Colonic mucosa (tissue), 4 donors: ENCODE measurements around the gene NUP85. TPM values are rescaled to one million over a fixed set of nuclear protein-coding genes. Genes with fewer than 3 reads are reported as not detected.

Source experiments
- DNase-seq: peaks from one replicate; pipeline ENCODE4 v3.0.0-alpha.2; 2020
- H3K27ac ChIP-seq: fragments of 200-600 bp; one replicate; pipeline ENCODE4 v1.8.0; 2021
- H3K27me3 ChIP-seq: fragments of 200-600 bp; one replicate; pipeline ENCODE4 v1.8.0; 2021
- H3K36me3 ChIP-seq: fragments of 200-600 bp; one replicate; pipeline ENCODE4 v1.8.0; 2021
- H3K4me1 ChIP-seq: fragments of 200-600 bp; one replicate; pipeline ENCODE4 v1.8.0; 2021; ENCODE audit warnings: mild to moderate bottlenecking
- H3K4me3 ChIP-seq: fragments of 200-600 bp; one replicate; pipeline ENCODE4 v1.8.0; 2021
- H3K9ac ChIP-seq, 2 donors: one replicate each; pipeline ENCODE4 v1.7.0; 2013; ENCODE audit warnings: control low read depth in 2 of 2, low read depth in 2 of 2, low read length in 2 of 2
- H3K9me3 ChIP-seq: fragments of 200-600 bp; one replicate; pipeline ENCODE4 v1.8.0; 2021
- intact Hi-C: fragments of 100-400 bp; cut with DNase I; formaldehyde crosslinking; loops from one replicate; pipeline ENCODE4 v1.14.1; 2022
- total RNA-seq, 2 donors: library from RNA; stranded (reverse); fragmentation: NEBNext Ultra II Directional in 1 of 2; extraction: Animal tissue kit (Norgen Biotek cat#: 25700) in 1 of 2; gene quantifications; one replicate each; pipeline ENCODE4 v1.2.1, GENCODE V29; 2021
- TF ChIP-seq, protein P1 (sequence below): fragments of 200-600 bp; IDR thresholded peaks from one replicate; pipeline ENCODE4 v1.8.0; 2022; ENCODE audit warnings: antibody characterized with exemption, mild to moderate bottlenecking
- donor health status: healthy.
- donor health status: DM: no; HTN: no; CAD: no.
- donor health status: DM: no; HTN: no; CAD: no.

NUP85 gene
- total RNA-seq, 2 donors from 2014 or later, result 42.2 to 86.8 TPM

DNA sequence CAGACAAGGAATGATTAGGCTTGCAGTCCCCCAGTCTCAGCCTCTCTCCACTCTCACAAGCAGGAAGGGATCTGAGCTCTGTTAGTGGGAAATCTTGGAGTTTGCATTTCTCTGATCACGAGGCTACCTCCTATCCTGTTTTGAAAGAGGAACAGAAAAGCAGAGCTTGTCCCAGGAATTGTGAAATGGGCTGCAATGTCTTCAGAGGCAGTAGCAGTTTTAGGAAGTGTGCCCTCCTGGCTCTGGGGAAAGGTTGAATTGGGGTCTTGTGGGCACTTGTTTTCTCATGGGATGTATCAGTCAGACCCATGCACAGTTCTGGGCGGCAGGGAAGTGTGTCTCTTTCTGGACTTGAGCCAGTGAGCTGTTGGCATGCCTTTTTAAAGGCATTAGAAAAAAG is 22.8 kb downstream of the NUP85 start:
- Histone ChIP-seq H3K36me3 (peaks cover 8% of the 10 kb centered on the region), H3K9me3 (no peaks in the 10 kb centered on the region), H3K4me3 (no peak overlapping the region), H3K9ac (peak overlapping the region in 1 of 2 donors; percentile 36), H3K4me1 (no peaks in the 10 kb centered on the region), H3K27ac (no peak overlapping the region), H3K27me3 (no peaks in the 10 kb centered on the region)
- no peak for DNase-seq
- intact Hi-C loops, result no loop called here
- TF ChIP-seq, protein P1, sequence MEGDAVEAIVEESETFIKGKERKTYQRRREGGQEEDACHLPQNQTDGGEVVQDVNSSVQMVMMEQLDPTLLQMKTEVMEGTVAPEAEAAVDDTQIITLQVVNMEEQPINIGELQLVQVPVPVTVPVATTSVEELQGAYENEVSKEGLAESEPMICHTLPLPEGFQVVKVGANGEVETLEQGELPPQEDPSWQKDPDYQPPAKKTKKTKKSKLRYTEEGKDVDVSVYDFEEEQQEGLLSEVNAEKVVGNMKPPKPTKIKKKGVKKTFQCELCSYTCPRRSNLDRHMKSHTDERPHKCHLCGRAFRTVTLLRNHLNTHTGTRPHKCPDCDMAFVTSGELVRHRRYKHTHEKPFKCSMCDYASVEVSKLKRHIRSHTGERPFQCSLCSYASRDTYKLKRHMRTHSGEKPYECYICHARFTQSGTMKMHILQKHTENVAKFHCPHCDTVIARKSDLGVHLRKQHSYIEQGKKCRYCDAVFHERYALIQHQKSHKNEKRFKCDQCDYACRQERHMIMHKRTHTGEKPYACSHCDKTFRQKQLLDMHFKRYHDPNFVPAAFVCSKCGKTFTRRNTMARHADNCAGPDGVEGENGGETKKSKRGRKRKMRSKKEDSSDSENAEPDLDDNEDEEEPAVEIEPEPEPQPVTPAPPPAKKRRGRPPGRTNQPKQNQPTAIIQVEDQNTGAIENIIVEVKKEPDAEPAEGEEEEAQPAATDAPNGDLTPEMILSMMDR, result no peak

DNA sequence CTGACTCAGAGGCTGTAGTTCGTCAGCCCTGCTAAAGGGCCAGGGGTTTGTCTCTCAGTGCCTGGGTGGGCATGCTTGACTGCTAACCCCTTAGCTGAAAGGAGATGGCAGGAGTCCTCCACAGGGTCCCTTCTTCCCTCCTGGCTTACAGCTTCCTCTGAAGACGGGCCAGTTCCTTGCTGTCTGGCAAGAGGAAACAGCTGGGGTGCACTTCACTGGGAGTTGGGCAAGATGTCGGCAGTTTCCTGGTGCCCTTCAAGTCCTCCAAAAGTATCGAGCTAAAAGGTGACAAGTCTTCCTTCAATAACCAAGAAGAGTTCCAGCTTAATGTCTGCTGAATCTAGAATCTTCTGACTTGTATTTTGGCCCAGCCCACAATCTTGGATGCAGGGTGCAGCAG is 23.4 kb downstream of the NUP85 start:
- H3K9ac ChIP-seq, result peak overlapping the region in 1 of 2 donors; percentile 36
- TF ChIP-seq, protein P1, result no peak
- intact Hi-C loops, result no loop called here
- no peaks in the 10 kb centered on the region for H3K4me1 ChIP-seq
- H3K27ac ChIP-seq, result no peak overlapping the region
- H3K9me3 ChIP-seq, result no peaks in the 10 kb centered on the region
- H3K4me3 ChIP-seq, result no peak overlapping the region
- no peak for DNase-seq
- peaks cover 8% of the 10 kb centered on the region for H3K36me3 ChIP-seq
- no peaks in the 10 kb centered on the region for H3K27me3 ChIP-seq

- DNase-seq, result no peak
- no peaks in the 10 kb centered on the region for H3K27me3 ChIP-seq
- H3K27ac ChIP-seq, result no peak overlapping the region
- H3K9ac ChIP-seq, result no peak overlapping the region
- intact Hi-C loops, result no loop called here
- H3K4me1 ChIP-seq, result no peaks in the 10 kb centered on the region
- no peaks in the 10 kb centered on the region for H3K36me3 ChIP-seq
- no peak overlapping the region for H3K4me3 ChIP-seq
- TF ChIP-seq, protein P1, result no peak
- no peaks in the 10 kb centered on the region for H3K9me3 ChIP-seq
These were observed 25.6 kb downstream of the NUP85 start for GRCh38 chr17:75231071-75231470.

DNA sequence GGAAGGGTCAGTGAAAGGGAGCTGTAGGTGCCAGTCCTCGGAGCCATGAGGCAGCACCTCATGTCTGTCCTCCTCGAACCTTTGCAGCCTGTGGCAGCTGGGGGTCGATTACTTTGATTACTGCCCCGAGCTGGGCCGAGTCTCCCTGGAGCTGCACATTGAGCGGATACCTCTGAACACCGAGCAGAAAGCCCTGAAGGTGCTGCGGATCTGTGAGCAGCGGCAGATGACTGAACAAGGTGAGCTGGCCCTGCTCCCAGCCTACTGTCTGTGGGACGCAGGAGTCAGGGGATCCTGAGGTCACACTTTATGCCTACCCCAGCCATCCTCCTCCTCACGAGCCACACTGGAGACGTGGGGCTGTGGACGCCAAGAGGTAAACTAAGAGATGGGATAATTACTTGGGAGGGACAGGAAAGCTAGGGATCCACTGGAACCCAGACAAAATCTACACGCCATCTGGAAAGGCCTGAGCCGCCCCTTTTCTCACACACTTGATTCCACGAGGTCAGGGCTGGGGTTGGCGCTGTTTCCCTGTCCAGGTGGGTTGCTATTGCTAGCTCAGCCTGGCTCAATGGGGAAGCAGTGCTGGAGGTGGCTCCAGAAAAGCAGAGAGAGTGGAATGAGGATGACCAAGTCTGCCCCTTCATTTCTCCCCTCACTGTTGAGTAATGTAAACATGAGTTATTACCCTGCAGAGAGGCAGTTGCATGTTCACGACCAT is 26.4 kb downstream of the NUP85 start:
- Histone ChIP-seq H3K4me3 (no peak overlapping the region), H3K4me1 (no peaks in the 10 kb centered on the region), H3K27me3 (no peaks in the 10 kb centered on the region), H3K27ac (no peak overlapping the region), H3K36me3 (peaks cover 8% of the 10 kb centered on the region), H3K9me3 (no peaks in the 10 kb centered on the region), H3K9ac (no peak overlapping the region)
- intact Hi-C loops, result no loop called here
- TF ChIP-seq, protein P1, result no peak
- DNase-seq, result no peak

- Histone ChIP-seq H3K36me3 (peaks cover 9% of the 10 kb centered on the region), H3K4me3 (no peak overlapping the region), H3K9ac (no peak overlapping the region), H3K27ac (no peak overlapping the region), H3K4me1 (no peaks in the 10 kb centered on the region), H3K9me3 (no peaks in the 10 kb centered on the region), H3K27me3 (no peaks in the 10 kb centered on the region)
- TF ChIP-seq, protein P1, result no peak
- DNase-seq, result no peak
- intact Hi-C loops, result no loop called here
These were observed 27.3 kb downstream of the NUP85 start for GRCh38 chr17:75232786-75233185.
